ENCODE measurements around the gene RSPRY1.

RSPRY1 gene

GRCh38 chr16:57244463-57244766 lies 58.3 kb downstream of the RSPRY1 start:
- TF ChIP-seq GATA2 (IDR thresholded peaks at IDR 0.05; ENCODE audit: low read depth, low read length) (no peak), GATA3 (IDR thresholded peaks at IDR 0.05; ENCODE audit: low read depth, low read length) (no peak)

GRCh38 chr16:57244767-57245471 lies 58.8 kb downstream of the RSPRY1 start, which contains the start of gene ARL2BP:
Gene ARL2BP, plus strand, starts transcription at chr16:57245259. Its CDS starts 109 bp downstream, at chr16:57245368.
- no peak for TF ChIP-seq GATA2 (IDR thresholded peaks at IDR 0.05; ENCODE audit: low read depth, low read length)
- no peak for TF ChIP-seq GATA3 (IDR thresholded peaks at IDR 0.05; ENCODE audit: low read depth, low read length)

- TF ChIP-seq GATA2 (IDR thresholded peaks at IDR 0.05; ENCODE audit: low read depth, low read length) (no peak), GATA3 (IDR thresholded peaks at IDR 0.05; ENCODE audit: low read depth, low read length) (no peak)
Measured at GRCh38 chr16:57245472-57246113, 59.5 kb downstream of the RSPRY1 start.

GRCh38 chr16:57251352-57251751 lies 65.2 kb downstream of the RSPRY1 start:
- TF ChIP-seq GATA2 (IDR thresholded peaks at IDR 0.05; ENCODE audit: low read depth, low read length) (no peak), GATA3 (IDR thresholded peaks at IDR 0.05; ENCODE audit: low read depth, low read length) (no peak)

GRCh38 chr16:57252148-57252721 lies 66.1 kb downstream of the RSPRY1 start:
- TF ChIP-seq GATA3 (IDR thresholded peaks at IDR 0.05; ENCODE audit: low read depth, low read length) (no peak), GATA2 (IDR thresholded peaks at IDR 0.05; ENCODE audit: low read depth, low read length) (no peak)

- TF ChIP-seq GATA2 (IDR thresholded peaks at IDR 0.05; ENCODE audit: low read depth, low read length) (no peak), GATA3 (IDR thresholded peaks at IDR 0.05; ENCODE audit: low read depth, low read length) (no peak)
Measured at GRCh38 chr16:57253466-57253865, 67.3 kb downstream of the RSPRY1 start.

GRCh38 chr16:57255686-57256415 lies 69.7 kb downstream of the RSPRY1 start:
- TF ChIP-seq GATA2 (IDR thresholded peaks at IDR 0.05; ENCODE audit: low read depth, low read length) = no peak
- no peak for TF ChIP-seq GATA3 (IDR thresholded peaks at IDR 0.05; ENCODE audit: low read depth, low read length)

GRCh38 chr16:57256601-57257395 lies 70.7 kb downstream of the RSPRY1 start:
- TF ChIP-seq GATA2 (IDR thresholded peaks at IDR 0.05; ENCODE audit: low read depth, low read length) (no peak), GATA3 (IDR thresholded peaks at IDR 0.05; ENCODE audit: low read depth, low read length) (no peak)

GRCh38 chr16:57257455-57258070 lies 71.4 kb downstream of the RSPRY1 start:
- TF ChIP-seq GATA2 (IDR thresholded peaks at IDR 0.05; ENCODE audit: low read depth, low read length) (no peak), GATA3 (IDR thresholded peaks at IDR 0.05; ENCODE audit: low read depth, low read length) (no peak)

GRCh38 chr16:57258226-57258909 lies 72.2 kb downstream of the RSPRY1 start:
- TF ChIP-seq GATA2 (IDR thresholded peaks at IDR 0.05; ENCODE audit: low read depth, low read length) (no peak), GATA3 (IDR thresholded peaks at IDR 0.05; ENCODE audit: low read depth, low read length) (no peak)

- TF ChIP-seq GATA2 (IDR thresholded peaks at IDR 0.05; ENCODE audit: low read depth, low read length) = no peak
- no peak for TF ChIP-seq GATA3 (IDR thresholded peaks at IDR 0.05; ENCODE audit: low read depth, low read length)
Measured at GRCh38 chr16:57258910-57259475, 72.9 kb downstream of the RSPRY1 start.

GRCh38 chr16:57260294-57260929 lies 74.3 kb downstream of the RSPRY1 start:
- TF ChIP-seq GATA3 (IDR thresholded peaks at IDR 0.05; ENCODE audit: low read depth, low read length) (no peak), GATA2 (IDR thresholded peaks at IDR 0.05; ENCODE audit: low read depth, low read length) (no peak)
